CD4-positive, alpha-beta T cell treated with Interleukin-21 for 1 hour (primary cell): ENCODE results near the gene GALNT10.

Experiments
- DNase-seq: peaks from one replicate; pipeline ENCODE4 v3.0.0-alpha.2; 2020

GALNT10 gene

DNA sequence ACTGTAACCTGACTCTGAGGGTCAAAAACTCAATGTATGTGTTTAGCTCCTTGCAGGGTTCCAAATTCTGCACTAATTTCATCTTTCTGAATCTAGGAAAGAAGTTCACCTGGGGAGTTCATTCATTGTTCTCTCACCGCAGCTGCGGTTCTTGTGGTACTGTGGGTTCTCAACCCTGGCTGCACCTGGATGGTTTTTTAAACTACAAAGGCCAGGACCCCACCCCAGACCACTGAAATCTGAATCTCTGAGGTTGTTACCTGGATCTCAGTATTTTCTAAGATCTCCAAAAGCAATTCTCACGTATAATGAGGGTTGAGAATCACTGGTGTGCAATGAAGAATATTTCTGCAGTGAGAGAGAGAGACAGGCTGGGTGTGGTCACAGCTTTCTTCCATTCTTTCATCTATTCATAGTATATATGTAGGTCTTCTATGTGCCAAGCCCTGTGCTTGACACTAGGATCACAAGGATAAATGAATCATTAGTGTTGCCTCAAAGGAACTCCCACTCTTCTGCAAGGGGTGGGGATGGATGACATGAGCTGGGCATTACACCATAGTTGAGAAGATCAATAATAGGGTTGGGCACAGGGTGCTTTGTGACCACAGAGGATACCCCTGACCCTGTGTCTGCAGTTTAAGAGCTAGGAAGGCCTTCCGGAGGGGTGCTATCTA, 109.8 kb downstream of the GALNT10 start:
- DNase-seq = no peak

DNA sequence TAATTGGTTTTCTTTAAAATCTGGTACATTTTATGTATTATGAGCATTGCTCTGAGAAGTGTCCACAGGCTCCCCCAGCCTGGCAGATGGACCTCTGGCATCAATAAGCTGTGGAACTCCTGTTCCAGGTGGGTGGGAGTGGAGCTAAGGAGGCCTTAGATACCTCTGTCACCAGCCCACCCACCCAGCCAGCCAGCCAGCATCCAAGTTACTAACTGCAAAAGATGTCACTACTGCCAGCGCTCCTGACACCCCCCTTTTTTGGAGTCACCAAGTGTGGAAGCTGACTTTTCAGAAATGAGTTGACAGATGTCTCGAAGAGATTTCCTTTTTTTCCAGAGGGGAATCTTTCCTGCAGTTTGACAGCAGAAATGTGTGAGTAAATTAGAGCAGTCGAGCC, 111.2 kb downstream of the GALNT10 start:
- DNase-seq = no peak

DNA sequence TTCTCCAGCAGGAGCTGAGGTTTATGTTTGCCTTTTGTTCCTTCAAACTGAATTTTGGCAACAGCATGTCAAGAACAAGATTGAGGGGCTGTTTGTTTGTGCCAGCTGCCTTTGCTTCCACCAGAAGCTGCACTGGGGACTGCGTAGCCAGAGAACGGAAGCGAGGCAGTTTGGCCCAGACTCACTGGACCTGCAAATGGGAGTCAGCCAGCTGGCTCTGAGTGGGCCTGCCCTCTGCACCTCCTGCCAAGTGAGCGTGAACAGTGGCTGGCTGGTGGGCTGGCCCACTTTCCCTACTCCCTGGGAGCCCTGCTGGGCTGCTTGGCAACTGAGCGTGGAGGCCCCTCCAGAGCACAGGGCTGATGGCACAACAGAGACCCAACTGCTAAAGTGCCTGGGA, 111.6 kb downstream of the GALNT10 start:
- no peak for DNase-seq

DNA sequence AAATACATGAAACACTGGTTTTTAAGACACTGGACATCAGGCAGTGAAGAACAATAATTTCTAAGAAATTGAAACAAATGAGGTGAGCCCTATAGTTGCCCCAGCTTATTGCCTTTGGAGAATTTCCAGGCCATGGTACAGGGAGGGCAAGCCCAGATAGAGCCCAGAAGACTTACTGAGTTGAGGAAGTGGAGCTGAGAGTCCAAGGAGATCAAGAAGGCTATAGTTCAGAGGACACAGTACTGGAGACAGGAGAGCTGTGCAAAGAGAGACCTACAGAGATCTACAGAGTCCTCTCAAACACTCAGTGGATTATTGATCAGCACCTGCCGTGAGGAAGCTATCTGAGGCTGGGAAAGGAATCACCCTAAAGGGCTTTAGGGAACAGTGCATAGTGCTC, 112.6 kb downstream of the GALNT10 start:
- no peak for DNase-seq

DNA sequence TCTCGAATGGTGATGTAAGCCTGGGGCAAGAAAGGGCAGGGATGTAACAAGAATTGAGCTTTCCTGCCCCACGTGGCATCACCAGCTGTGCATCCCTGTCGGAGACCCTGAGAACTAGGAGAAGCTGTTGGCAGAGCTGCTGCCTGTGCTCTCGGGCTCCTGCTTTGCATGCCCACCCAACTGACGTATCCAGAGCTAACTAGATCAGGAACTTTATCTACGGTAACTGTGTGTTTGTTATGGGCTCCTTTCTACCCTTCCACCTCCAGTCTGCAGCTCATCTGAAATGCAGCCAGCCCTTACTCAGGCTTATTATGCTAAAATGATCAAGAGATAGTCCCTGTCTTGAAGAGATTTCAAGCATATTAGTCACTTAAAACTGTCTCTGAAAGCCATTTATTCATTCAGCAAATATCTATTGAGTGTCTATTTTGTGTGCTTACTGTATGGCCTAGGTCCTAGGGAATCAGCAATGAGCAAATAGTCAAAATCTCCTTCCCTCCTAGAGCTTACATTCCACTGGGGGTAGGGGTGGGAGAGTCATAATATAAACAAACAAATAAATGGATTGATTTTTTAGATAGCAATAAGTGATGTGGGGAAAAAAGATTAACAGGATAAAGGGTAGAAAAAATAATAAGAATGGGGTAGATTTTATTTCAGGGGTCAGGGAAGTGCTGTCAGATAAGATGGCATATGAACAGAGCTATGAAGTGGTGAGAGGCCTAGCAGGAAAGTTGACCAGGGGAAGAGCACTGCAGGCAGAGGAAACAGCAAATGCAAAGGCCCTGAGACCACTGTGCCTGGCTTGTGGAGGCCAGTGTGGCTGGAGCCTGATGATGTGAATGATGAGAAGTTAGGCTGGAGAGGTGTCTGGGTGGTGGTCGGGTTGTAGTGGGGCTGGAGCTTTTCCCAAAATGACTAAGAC, 118.2 kb downstream of the GALNT10 start:
- no peak for DNase-seq

DNA sequence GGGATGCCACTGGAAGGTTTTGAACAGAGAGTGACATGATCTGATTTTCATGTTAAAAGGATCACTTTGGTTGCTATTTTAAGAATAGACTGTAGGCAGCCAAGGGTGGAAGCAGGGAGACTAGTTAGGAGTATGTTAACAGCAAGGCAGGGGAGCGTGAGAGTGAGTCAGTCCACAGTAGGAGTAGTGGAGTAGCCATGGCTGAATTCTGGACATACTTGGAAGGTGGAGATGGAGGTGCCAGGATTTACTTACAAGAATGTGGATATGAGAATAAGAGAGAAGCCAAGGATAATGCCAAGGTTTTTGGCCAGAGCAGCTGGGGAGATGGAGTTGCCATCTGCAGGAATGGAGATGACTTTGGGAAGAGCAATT, 118.8 kb downstream of the GALNT10 start:
- DNase-seq = no peak

DNA sequence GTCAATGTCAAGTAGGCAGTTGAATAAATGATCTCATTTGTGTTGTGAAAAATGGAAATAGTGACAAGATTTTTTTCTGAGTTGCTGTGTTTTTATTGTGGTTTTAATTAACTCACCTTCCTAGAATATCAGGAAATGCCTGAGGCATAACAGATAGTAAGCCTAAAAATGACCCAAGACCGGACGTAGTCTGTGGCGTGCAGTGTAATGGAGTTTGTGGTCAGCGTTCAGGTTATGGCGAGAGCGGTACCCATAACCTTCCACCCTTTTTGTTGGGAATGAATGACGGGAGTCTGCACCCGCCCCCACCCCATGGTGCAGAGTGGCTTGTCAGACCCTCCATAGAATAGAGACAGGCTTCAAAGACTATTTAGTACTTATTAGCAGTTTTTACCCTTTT, 119.3 kb downstream of the GALNT10 start:
- DNase-seq = no peak

DNA sequence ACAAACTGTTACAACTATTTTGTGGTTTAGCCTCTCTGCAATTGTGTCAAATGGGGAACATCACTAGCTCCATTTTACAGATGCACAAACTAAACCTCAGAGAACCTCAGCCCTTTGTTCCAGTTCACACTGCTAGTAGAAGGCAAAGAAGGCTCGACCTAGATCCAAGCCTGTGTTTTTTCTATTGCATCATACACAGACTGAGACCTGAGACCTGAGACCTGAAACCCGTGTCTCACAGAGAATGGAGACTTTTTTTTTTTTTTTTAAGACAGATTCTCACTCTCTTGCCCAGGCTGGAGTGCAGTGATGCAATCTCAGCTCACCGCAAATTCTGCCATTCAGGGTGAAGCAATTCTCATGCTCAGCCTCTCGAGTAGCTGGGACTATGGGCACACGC, 120.8 kb downstream of the GALNT10 start:
- no peak for DNase-seq

DNA sequence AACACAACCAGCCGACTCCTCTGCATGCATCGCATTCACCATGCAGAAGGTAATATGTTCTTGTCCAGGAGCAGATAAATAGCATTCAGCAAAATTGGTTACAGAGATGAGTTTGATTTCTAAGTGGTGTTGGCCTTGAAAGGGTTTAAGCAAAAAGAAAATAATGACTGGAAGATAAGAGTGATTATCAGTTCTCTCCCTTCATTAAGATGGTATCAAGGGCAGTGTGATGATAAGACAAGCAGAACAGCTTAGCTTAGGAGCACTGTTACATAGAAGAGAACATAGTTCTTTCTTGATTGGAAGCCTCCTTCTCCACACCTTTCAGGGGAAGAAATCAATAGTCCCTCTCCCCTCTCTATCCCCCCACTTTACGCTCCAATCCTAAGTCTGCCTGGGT, 121.5 kb downstream of the GALNT10 start:
- no peak for DNase-seq

DNA sequence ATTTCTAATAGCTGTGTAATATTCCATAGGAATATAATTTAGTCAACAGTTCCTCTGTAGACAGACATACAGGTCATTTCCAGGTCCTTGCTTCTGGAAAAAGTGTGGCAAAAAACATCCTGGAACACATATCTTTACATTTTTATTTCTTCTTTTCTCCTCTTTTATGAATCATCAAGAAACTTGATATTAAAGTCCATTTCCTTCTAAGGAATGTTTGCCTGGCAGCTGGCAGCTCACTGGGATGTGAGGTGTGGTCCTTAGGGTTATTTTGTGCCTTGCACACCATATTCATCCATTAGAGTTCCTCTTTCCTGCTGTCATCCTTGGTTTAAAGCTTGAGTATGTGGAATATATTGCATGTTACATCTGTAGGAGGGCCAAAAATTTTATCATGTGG, 122.0 kb downstream of the GALNT10 start:
- no peak for DNase-seq

DNA sequence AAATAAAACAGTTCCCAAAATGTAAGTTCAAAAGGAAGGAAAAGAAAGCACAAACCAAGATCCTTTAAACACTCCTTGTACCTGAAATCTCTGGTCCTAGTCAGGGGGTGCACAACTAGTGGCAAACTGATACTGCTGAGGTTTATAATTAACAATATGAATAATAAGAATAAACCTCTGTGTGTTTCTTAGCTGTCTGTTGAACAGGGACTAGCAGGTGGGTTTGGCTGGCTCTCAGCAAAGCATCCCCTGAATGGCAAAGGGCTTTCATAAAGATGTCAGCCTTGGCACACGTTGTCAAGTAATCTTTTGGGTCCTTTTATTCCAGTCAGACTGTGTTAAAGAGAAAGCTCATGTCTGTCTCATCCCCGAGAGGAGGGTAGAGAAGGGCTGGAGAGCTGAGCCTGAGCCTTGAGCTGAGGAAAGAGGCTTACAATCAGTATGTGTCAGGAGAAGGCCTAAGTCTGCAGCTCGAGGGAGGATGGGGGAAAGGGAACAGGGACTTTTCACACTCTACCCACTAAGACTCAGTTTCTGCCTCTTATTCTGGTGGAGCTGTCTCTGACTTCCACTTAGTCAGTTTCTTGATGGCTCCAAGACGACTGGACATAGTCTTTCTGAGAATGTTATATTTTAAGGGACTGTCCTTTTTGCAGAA, 123.0 kb downstream of the GALNT10 start:
- DNase-seq = no peak

DNA sequence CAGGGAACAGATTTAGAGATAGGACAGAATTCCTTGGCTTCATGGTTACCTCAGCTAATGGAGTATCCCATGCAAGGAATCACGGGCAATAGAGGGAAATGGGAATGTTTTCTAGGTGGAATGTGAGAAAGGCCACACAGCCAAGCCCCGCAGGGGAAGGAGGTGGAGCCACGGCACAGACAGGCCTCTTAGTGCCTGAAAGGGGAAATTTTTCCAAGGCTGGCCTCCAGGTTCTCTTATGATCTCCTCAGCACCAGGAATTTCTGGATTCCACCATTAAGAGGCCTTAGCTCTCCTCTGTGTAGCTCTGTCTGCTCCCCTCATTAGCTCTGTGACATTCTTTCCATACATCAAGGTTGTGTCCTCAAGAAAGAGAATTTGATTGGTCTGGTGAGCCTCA, 124.7 kb downstream of the GALNT10 start:
- DNase-seq = no peak

DNA sequence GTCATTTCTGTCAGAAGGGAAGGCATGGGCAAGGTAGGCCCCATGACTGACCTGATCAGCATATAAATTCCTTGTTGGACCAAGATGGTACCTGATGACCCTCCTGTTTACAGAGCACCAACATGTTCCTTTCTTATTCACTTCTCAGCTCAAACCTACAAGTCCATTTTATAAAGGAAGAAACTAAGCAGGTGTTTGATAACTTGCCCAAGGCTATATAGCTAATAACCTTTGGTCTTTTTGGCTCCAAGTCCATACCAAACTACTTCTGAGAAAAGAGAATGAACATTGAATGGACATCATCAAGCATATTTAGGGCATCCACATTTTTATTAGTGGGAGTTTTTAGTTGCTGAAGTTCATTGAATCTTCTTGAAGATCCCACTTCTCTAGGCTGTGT, 125.2 kb downstream of the GALNT10 start:
- no peak for DNase-seq

DNA sequence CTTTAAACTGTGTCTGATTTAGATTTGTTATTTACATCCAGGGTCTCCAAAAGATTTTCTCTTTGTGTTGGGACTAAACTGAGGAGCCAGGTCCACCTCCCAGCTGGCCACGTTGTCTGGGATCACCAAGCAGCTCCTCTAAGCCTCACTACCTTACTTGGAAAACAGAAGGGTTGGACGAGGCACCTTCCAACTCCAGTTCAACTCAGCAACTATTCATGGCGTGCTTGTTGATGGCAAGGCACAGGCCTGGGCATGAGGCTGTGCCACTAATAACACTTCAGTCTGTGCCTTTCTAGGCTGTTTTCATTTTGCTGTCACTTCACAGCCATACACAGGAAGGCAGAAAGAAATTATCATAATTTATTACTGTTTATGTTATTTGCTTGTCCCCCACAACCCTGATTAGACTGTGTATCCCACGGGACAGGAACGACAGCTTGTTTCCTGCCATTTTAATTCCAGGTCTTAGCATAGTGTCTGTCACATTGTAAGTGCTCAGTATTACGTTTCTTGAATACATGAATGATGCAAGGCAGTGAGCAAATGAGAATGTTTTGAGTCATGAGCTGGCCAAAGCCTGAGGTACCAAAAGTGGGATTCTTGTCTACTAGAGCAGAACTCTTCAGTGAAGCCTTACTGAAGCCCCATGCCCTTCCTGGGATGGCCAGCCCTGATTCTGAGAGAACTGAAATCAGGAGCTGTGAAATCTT, 125.8 kb downstream of the GALNT10 start:
- DNase-seq = no peak

DNA sequence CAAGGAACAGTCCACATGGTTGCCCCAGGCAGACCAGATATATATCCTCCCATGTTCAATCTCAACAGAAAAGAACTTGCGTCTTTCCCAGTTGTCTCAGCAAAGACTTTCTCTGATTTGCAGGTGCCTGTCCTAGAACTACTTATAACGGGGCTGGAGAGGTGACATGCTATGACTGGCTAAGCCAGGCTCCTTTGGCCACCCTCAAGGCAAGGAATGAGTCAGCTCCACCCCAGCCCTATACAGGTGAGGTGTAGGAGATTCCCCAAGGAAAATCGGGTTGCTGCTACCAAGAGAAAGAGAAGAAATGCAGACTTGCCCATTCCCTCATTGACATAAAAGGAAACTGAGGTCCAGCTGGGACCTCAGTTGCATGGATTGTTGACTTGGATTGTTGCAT, 127.4 kb downstream of the GALNT10 start:
- no peak for DNase-seq

DNA sequence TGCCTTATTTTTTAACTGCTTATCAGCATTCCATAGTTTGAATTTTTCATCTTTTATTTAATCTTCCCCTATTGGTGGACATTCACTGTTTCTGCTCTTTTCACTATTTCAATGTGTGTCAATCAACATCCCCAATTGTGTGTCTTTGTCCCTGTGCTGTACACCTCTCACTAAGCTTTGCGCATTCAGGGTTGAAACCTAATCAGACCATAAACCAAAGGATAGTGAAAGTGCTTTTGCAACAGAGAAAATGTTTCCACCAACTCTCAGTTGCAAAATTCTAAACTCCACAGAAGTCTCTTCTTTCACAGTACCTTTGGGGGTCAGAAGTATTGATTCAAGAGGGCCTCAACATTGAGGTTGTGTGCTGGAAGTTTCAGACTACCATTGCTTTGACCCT, 128.2 kb downstream of the GALNT10 start:
- DNase-seq = no peak

DNA sequence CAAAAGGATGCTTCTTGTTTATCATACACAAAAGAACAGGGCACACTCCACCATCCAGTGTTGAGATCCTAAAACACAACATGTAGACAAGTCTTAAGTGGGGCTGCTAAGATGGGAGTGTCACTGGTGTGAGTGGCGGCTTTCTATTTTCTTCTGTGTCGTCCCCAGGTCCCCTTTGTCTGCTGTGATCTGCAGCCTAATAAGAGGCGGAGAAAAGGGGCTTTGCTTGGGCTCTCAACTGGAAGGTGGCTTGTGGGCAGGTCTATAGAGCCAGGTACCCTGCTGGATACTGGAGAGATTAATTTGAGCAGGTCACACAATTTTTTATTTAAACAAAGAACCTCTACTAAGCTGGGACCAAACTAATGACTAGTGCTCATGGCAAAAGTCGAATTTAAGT, 129.2 kb downstream of the GALNT10 start:
- no peak for DNase-seq

DNA sequence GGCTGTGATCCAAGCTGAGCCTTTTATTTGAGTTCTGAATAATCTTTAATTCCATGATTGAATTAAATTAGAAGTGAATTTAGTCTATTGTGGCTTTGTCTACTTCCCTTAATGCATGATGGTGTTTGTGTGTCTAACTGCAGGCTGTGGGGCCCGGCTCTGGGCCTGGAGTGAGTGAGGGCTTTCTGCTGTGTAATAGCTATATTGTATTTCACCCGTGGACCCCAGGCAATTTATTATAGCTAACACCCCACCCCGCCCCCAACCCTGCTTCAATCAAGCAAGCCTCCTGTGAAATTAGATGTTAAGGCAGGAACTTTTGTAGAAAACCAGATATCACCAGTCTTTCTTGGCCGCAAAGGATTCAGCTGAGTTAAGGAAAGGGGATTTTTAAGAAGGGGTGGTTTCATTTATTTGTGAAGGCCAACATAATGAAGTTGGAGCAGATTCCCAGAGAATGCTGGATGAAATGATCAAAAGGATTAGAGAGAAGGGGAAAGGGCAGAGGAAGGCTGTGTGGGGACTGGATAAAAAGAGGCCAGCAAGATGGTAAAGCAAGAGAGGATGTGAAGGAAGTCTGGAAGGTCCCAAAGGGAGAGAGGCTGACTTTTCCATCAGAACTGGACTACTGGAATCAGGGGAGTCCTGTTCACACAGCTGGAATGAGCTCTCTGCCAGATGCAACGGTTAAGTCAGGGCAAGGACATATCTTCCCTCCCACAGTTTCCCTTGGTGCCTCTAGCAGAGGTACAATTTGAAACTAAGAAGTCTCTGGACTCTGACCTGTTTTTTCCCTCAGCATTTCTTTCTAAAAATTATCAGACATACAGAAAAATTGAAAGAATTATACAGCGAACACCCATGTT, 129.9 kb downstream of the GALNT10 start:
- no peak for DNase-seq

DNA sequence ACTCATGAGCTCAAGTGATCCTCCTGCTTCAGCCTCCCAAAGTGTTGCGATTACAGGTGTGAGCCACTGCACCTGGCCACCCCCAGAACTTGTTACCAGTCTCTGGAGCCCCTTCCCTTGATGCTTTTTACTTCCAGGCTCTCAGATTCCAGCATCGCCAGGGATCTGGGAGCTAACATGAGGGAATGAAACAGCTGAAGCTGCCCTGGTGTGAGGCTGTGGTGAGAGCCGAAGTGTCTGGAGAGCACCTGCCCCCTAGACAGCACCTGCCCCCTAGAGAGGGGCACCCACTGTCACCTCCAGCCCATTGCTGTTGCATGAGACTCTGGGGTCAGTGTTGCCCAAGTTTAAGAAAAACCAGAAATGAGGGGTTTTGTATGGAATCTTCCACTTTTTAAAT, 131.0 kb downstream of the GALNT10 start:
- no peak for DNase-seq

DNA sequence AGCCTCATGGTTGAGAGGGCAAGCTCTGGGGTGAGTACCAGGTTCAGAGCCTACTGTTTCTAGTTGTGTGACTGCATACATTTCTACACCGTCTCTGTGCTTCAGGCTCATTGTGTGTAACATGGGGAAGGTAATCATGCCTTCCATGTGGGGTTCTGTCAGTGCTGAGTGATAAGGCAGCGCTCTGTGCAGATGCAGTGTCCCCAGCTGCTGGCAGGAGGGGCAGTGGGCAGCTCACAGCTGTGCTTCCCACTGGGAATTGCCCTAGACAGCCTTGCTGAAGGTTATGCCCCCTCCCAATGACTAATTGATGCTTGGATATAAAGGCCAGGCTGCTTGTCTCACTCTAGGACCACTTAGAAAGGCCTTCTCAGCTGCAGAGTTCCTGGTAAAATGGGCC, 133.5 kb downstream of the GALNT10 start:
- no peak for DNase-seq

DNA sequence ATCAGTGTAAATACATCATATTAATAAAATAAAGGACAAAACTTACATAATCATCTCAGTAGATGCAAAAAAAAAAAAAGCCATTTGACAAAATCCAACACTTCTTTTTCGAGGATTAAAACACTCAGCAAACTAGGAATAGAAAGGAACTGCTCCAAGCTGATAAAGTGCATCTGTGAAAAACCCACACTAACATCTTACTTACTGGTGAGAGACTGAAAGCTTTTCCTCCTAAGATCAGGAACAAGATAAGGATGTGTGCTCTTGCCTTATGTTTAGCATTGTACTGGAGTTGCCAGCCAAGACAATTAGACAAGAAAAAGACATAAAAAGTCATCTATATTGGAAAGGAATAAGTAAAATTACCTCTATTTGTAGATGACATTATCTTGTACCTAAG, 135.0 kb downstream of the GALNT10 start:
- DNase-seq = no peak

DNA sequence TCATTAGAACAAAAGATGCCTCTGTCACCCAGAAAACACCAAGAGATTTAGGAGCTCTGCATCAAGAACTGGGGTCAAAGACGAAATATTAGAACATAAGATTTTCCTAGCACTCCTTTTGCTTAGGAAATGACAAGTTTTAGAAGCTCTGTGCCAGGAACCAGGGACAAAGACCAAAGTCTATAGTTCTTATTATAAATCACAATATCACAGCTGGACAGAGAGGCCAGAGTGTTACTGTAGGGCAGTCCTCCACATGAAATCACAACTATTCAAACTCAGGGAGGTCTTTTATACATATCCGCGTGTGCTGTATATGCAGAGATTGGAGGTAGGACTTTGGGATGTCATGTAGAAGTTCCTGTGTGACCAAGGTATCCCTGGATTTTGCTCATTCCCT, 138.5 kb downstream of the GALNT10 start:
- no peak for DNase-seq
